ENCODE data around the gene PLIN1. TPM values are rescaled to one million over a fixed set of nuclear protein-coding genes. Genes with fewer than 3 reads are reported as not detected.

Gene PLIN1
- total RNA-seq, 1 experiment from 2014 or later: 0.32 TPM

DNA sequence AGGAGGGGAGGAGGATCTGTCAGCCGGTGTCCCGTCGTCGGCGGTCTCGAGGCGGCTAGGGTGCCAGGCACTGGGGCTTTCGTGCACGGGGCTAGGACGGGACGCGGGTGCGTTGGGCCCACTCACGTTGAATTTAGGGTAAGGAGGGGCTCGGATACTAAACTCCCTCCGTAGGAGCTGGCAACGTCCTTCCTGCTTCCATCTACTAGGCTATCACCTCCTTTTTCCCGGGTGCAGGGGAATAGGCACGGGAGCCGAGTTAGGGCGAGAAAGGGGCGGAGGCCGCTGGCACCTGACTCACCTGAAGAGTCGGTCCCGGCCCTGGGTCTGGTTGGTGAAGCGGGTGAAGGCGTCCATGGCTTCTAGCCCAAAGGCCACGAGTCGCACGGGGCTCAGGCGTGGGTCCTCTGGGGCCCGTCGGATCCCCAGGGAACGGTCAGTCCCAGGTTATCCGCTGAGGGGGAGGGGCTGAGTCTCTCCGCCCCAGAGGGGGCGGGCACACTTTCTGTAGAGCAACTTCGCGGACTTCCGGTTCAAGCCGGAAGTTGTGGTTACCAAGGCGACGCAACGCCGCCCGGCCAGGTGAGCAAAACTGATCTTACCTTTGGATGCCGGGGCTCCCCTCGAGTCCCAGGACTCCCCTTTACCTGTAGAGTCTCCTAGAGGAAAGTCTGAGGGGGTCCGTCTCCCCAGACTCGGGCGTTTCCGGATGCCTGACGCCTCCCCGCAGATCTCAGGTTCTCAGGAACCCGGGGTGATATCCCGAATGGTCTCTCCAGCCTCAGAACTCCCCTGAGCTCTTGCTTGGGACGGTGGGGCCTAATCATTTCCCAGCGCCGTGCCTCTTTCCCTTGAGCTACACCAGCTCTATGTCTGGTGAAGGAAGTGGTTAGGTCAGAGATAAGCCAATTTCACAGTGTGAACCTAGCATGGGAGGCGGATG is 11.4 kb upstream of the PLIN1 start, which contains the start of the genes PEX11A and WDR93:
Gene PEX11A (minus strand): TSS at position 479 of the 943 bp plus-strand sequence. CDS start 122 bp downstream, at position 357.
Gene WDR93 (plus strand): TSS at position 536 of the 943 bp plus-strand sequence. CDS start 10,936 bp downstream, outside the sequence.
- H3K9me2 ChIP-seq (ENCODE audit: insufficient read depth): no peaks in the 10 kb centered on the region
- TSS peak; percentile 78 for BruUV-seq (replicated peaks)
- no peaks in the 10 kb centered on the region for H3K79me2 ChIP-seq (ENCODE audit: insufficient read depth, low read length)
- H4K20me1 ChIP-seq (ENCODE audit: insufficient read depth): no peaks in the 10 kb centered on the region
- CTCF ChIA-PET: no interaction called here
- peak within 1 kb of the TSS; percentile 83 for H3K4me2 ChIP-seq (ENCODE audit: low read length)
- no peaks in the 10 kb centered on the region for H3K36me3 ChIP-seq (ENCODE audit: control insufficient read depth in 1 of 2, insufficient read depth in 2 of 2, low read length in 2 of 2)
- RAD21 ChIA-PET (ENCODE audit: low non-redundant PET in 1 of 2, low total read pairs in 2 of 2, uncharacterized antibody in 2 of 2, unreplicated experiment in 2 of 2): no interaction called here
- no peaks in the 10 kb centered on the region for H3K9me3 ChIP-seq (ENCODE audit: control insufficient read depth in 1 of 2, insufficient read depth in 1 of 2, low read depth in 1 of 2, low read length in 2 of 2)
- ATAC-seq: peak; percentile 97
- intact Hi-C loops (cut with micrococcal nuclease): no loop called here
- peak; percentile 59 for DNase-seq (ENCODE audit: low read depth, low spot score)
- peaks cover 7 to 13% of the 10 kb centered on the region in 2 experiments for H3K4me1 ChIP-seq (ENCODE audit: control insufficient read depth in 1 of 2, insufficient read depth in 2 of 2, low read length in 2 of 2)
- peak within 1 kb of the TSS; percentile 96 for H2AFZ ChIP-seq (ENCODE audit: low read depth, low read length, poor library complexity, severe bottlenecking)
- H3K27ac ChIP-seq (ENCODE audit: low read depth, low read length): peak within 1 kb of the TSS; percentile 33; the same call in 1 of the 2 replicates
- H3K9ac ChIP-seq (ENCODE audit: low read length): peak within 1 kb of the TSS; percentile 69
- peak within 1 kb of the TSS; percentile 88 to 92 for H3K4me3 ChIP-seq (replicated peaks in 1 of 2; ENCODE audit: low read depth in 1 of 2, low read length in 2 of 2)
- POLR2A ChIA-PET: no interaction called here
- H3K27me3 ChIP-seq (ENCODE audit: insufficient read depth, low read length): no peaks in the 10 kb centered on the region
- TF ChIP-seq ZNF274 (IDR thresholded peaks at IDR 0.05; ENCODE audit: low read depth, low read length) (no peak), SIN3A (IDR thresholded peaks at IDR 0.05; ENCODE audit: low read depth) (peak; percentile 1; the same call in 1 of the 2 replicates), YY1 (IDR thresholded peaks at IDR 0.05; ENCODE audit: extremely low read depth, insufficient replicate concordance, low read depth, low read length) (peak; percentile 26), TCF7L2 (IDR thresholded peaks at IDR 0.05; ENCODE audit: borderline replicate concordance, extremely low read depth, insufficient read depth, insufficient read length) (no peak), ZFX (IDR thresholded peaks at IDR 0.05) (peak; percentile 45), POLR2A (IDR thresholded peaks at IDR 0.05; ENCODE audit: borderline replicate concordance, extremely low read depth, insufficient read depth, insufficient read length) (peak; percentile 30), SP1 (IDR thresholded peaks at IDR 0.05; ENCODE audit: low read depth) (no peak), SRF (IDR thresholded peaks at IDR 0.05; ENCODE audit: low read depth) (no peak), POLR2AphosphoS5 (IDR thresholded peaks at IDR 0.05; ENCODE audit: low read depth, low read length) (peak; percentile 88), EGR1 (IDR thresholded peaks at IDR 0.05; ENCODE audit: low read depth) (peak; percentile 52; the same call in 1 of the 2 replicates), CEBPB (IDR thresholded peaks at IDR 0.05; ENCODE audit: low read depth) (no peak), FOSL1 (IDR thresholded peaks at IDR 0.05; ENCODE audit: low read depth) (no peak), ELF1 (IDR thresholded peaks at IDR 0.05; ENCODE audit: borderline replicate concordance, low read depth) (no peak; the same call in 1 of the 2 replicates), EZH2 (IDR thresholded peaks at IDR 0.05) (no peak), JUND (IDR thresholded peaks at IDR 0.05) (no peak), EZH2phosphoT487 (IDR thresholded peaks at IDR 0.05; ENCODE audit: borderline replicate concordance) (no peak)
- TF ChIP-seq, protein P1, sequence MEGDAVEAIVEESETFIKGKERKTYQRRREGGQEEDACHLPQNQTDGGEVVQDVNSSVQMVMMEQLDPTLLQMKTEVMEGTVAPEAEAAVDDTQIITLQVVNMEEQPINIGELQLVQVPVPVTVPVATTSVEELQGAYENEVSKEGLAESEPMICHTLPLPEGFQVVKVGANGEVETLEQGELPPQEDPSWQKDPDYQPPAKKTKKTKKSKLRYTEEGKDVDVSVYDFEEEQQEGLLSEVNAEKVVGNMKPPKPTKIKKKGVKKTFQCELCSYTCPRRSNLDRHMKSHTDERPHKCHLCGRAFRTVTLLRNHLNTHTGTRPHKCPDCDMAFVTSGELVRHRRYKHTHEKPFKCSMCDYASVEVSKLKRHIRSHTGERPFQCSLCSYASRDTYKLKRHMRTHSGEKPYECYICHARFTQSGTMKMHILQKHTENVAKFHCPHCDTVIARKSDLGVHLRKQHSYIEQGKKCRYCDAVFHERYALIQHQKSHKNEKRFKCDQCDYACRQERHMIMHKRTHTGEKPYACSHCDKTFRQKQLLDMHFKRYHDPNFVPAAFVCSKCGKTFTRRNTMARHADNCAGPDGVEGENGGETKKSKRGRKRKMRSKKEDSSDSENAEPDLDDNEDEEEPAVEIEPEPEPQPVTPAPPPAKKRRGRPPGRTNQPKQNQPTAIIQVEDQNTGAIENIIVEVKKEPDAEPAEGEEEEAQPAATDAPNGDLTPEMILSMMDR (IDR thresholded peaks at IDR 0.05 in 2 of 3, conservative IDR thresholded peaks at IDR 0.05 in 1 of 3; ENCODE audit: borderline replicate concordance in 1 of 3, insufficient read depth in 1 of 3, low read depth in 2 of 3, low read length in 2 of 3): no peak
- TF ChIP-seq, protein P2, sequence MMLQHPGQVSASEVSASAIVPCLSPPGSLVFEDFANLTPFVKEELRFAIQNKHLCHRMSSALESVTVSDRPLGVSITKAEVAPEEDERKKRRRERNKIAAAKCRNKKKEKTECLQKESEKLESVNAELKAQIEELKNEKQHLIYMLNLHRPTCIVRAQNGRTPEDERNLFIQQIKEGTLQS (IDR thresholded peaks at IDR 0.05): no peak
- TF ChIP-seq, protein P3, sequence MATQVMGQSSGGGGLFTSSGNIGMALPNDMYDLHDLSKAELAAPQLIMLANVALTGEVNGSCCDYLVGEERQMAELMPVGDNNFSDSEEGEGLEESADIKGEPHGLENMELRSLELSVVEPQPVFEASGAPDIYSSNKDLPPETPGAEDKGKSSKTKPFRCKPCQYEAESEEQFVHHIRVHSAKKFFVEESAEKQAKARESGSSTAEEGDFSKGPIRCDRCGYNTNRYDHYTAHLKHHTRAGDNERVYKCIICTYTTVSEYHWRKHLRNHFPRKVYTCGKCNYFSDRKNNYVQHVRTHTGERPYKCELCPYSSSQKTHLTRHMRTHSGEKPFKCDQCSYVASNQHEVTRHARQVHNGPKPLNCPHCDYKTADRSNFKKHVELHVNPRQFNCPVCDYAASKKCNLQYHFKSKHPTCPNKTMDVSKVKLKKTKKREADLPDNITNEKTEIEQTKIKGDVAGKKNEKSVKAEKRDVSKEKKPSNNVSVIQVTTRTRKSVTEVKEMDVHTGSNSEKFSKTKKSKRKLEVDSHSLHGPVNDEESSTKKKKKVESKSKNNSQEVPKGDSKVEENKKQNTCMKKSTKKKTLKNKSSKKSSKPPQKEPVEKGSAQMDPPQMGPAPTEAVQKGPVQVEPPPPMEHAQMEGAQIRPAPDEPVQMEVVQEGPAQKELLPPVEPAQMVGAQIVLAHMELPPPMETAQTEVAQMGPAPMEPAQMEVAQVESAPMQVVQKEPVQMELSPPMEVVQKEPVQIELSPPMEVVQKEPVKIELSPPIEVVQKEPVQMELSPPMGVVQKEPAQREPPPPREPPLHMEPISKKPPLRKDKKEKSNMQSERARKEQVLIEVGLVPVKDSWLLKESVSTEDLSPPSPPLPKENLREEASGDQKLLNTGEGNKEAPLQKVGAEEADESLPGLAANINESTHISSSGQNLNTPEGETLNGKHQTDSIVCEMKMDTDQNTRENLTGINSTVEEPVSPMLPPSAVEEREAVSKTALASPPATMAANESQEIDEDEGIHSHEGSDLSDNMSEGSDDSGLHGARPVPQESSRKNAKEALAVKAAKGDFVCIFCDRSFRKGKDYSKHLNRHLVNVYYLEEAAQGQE (IDR thresholded peaks at IDR 0.05; ENCODE audit: low read depth): no peak
- TF ChIP-seq, protein P4, sequence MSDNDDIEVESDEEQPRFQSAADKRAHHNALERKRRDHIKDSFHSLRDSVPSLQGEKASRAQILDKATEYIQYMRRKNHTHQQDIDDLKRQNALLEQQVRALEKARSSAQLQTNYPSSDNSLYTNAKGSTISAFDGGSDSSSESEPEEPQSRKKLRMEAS (IDR thresholded peaks at IDR 0.05): 0 out of 2 replicates have a peak, but pooled peaks have one; percentile 34
